Prostate gland (tissue), 2 donors: Measurements from ENCODE around the gene GPRC5A.

Experiments
- CTCF ChIP-seq, 4 experiments: fragments of 200-600 bp in 2 of 4; fragments of 450-650 bp in 2 of 4; sonication (generic) in 2 of 4; IDR thresholded peaks; 1 replicate in 3 of 4; 2 replicates in 1 of 4; pipeline ENCODE4 v1.5.1; 2016 to 2019; ENCODE audit warnings: antibody characterized with exemption in 4 of 4, mild to moderate bottlenecking in 2 of 4, moderate library complexity in 2 of 4
- POLR2A ChIP-seq: fragments of 450-650 bp; IDR thresholded peaks from one replicate; pipeline ENCODE4 v1.6.1; 2016; ENCODE audit warnings: antibody characterized with exemption, mild to moderate bottlenecking
- POLR2AphosphoS5 ChIP-seq: sonication (generic); formaldehyde crosslinking; IDR thresholded peaks from one replicate; pipeline ENCODE4 v1.6.1; 2017; ENCODE audit warnings: antibody characterized with exemption

- no peak for TF ChIP-seq CTCF (IDR thresholded peaks at IDR 0.05)
- no peak for TF ChIP-seq POLR2AphosphoS5
- no peak for TF ChIP-seq POLR2A
These were observed 10.7 kb downstream of the GPRC5A start for GRCh38 chr12:12902036-12902435.
